Measurements from ENCODE around the gene PCSK4. TPM values are rescaled to one million over a fixed set of nuclear protein-coding genes. Genes with fewer than 3 reads are reported as not detected.
"Not testable (repeated sequence)": the region's sequence is repeated elsewhere in the genome, so short reads cannot be mapped to it uniquely, and the experiment has no call there.

PCSK4 gene
- polyA plus RNA-seq, 1 experiment, result 1.3 TPM

DNA sequence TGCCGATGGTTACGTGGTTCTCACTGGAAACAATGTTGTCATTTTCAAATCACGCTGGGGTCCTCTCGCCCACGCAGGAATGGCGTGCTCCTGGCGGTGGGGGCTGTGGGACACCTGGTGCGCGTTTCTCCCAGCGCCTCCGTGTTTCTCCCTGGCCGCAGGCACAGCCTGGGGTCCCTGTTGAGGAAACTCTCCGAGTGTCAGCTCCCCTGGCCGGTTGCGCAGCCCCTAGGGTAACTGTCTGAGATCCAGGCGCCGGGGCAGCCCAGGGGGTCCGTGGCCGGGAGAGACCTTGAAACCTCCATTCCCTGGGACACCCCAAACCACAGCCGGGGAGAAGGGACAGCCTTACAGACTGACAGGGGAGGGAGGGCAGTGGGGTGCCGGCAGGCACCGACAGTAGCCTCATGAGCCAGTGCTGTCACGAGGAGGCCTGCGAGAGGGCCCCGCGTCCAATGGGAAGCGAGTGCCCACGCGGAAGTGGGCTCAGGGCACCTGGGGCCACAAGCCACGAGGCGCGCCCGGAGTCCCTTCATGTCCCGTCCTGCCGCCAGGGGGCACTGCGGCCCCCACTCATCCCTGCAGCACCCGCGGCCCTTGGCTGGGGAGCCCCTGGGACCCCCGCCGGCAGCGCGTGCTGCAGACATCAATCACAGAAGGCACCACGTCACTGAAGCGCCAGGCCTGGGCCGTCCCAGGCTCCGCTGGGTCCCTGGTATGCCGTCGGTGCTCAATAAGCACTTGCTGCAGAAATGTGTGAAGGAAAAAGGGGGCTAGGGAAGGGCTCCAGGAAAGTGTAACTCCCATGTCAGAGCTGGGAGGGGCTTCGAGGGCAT lies 13.2 kb upstream of the PCSK4 start:
- Histone ChIP-seq H3K4me3 (ENCODE audit: low read depth, low read length) (peak overlapping the region; percentile 23), H3K36me3 (ENCODE audit: control insufficient read depth, insufficient read depth, low read length) (no peaks in the 10 kb centered on the region; the same call in 1 of the 2 replicates), H3K27me3 (ENCODE audit: control insufficient read depth, insufficient read depth, low read length) (0 out of 2 replicates have a peak, but pooled peaks cover 8% of the 10 kb centered on the region)
- TF ChIP-seq, protein P1, sequence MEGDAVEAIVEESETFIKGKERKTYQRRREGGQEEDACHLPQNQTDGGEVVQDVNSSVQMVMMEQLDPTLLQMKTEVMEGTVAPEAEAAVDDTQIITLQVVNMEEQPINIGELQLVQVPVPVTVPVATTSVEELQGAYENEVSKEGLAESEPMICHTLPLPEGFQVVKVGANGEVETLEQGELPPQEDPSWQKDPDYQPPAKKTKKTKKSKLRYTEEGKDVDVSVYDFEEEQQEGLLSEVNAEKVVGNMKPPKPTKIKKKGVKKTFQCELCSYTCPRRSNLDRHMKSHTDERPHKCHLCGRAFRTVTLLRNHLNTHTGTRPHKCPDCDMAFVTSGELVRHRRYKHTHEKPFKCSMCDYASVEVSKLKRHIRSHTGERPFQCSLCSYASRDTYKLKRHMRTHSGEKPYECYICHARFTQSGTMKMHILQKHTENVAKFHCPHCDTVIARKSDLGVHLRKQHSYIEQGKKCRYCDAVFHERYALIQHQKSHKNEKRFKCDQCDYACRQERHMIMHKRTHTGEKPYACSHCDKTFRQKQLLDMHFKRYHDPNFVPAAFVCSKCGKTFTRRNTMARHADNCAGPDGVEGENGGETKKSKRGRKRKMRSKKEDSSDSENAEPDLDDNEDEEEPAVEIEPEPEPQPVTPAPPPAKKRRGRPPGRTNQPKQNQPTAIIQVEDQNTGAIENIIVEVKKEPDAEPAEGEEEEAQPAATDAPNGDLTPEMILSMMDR (IDR thresholded peaks at IDR 0.05; ENCODE audit: insufficient read depth, low read depth, low read length), result peak; percentile 84
- DNase-seq (ENCODE audit: low read depth), result no peak
- CTCF ChIA-PET, result interaction anchor here (0.7 to 1.6 kb wide), 8 partner anchors 10 to 100 kb away, joined by 3 to 4 read pairs (median 4); no protein-coding TSS in a partner anchor
- POLR2A ChIA-PET, result no interaction called here

DNA sequence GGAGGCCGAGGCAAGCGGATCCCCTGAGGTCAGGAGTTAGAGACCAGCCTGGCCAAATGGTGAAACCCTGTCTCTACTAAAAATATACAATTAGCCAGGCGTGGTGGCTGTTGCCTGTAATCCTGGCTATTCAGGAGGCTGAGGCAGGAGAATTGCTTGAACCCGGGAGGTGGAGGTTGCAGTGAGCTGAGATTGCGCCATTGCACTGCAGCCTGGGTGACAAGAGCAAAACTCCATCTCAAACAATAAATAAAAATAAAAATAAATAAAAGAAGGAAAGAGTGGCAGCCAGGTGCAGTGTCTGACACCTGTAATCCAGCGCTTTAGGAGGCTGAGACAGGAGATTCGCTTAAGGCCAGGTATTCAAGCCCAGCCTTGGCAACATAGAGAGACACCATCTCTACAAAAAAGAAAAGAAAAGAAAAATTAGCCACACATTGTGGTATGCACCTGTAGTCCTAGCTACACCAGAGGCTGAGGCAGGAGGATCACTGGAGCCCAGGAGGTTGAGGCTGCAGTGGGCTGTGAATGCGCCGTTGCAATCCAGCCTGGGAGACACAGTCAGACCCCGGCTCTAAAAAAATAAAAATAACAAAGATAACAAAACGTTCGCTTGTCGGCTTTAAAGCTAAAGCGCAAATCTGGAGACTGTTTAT lies 12.4 kb upstream of the PCSK4 start:
- POLR2A ChIA-PET, result no interaction called here
- DNase-seq (ENCODE audit: low read depth), result no peak
- 0 out of 2 replicates have a peak, but pooled peaks cover 8% of the 10 kb centered on the region for H3K27me3 ChIP-seq (ENCODE audit: control insufficient read depth, insufficient read depth, low read length)
- CTCF ChIA-PET, result interaction anchor here (0.7 to 1.3 kb wide), 8 partner anchors 11 to 100 kb away, joined by 3 to 4 read pairs (median 4); no protein-coding TSS in a partner anchor
- H3K4me3 ChIP-seq (ENCODE audit: low read depth, low read length), result no peak overlapping the region; the same call in 1 of the 2 replicates
- no peaks in the 10 kb centered on the region; the same call in 1 of the 2 replicates for H3K36me3 ChIP-seq (ENCODE audit: control insufficient read depth, insufficient read depth, low read length)
- TF ChIP-seq, protein P1 (IDR thresholded peaks at IDR 0.05; ENCODE audit: insufficient read depth, low read depth, low read length), result no peak

DNA sequence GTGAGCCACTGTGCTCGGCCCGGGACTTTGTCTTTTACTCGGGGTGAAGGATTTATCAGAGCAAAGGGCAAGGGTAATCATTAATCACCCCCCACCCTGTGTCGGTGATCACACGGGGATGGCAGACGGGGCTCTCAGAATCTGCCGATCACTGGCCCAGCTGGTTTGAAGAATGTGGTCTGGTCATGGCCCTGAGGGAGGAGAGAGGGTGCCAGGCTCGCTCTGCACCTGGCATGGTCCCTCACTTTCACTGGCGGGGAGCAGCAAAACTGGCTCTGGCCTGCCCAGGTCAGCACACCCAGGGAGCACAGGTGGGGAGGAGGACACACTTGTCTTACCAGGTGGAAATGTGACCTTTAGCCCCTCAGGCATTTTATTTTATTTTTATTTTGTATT lies 11.0 kb upstream of the PCSK4 start:
- no peak for DNase-seq (ENCODE audit: low read depth)
- H3K27me3 ChIP-seq (ENCODE audit: control insufficient read depth, insufficient read depth, low read length), result peaks cover 10% of the 10 kb centered on the region
- POLR2A ChIA-PET, result no interaction called here
- TF ChIP-seq, protein P1 (IDR thresholded peaks at IDR 0.05; ENCODE audit: insufficient read depth, low read depth, low read length), result no peak
- no peak overlapping the region for H3K4me3 ChIP-seq (ENCODE audit: low read depth, low read length)
- no peaks in the 10 kb centered on the region for H3K36me3 ChIP-seq (ENCODE audit: control insufficient read depth, insufficient read depth, low read length)
- CTCF ChIA-PET, result no interaction called here

DNA sequence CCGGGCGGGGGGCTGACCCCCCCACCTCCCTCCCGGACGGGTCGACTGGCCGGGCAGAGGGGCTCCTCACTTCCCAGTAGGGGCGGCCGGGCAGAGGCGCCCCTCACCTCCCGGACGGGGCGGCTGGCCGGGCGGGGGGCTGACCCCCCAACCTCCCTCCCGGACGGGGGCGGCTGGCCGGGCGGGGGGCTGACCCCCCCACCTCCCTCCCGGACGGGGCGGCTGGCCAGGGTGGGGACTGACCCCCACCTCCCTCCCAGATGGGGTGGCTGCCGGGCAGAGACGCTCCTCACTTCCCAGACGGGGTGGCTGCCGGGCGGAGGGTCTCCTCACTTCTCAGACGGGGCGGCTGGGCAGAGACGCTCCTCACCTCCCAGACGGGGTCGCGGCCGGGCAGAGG lies 9.1 kb upstream of the PCSK4 start:
- DNase-seq (ENCODE audit: low read depth); H3K36me3 ChIP-seq (ENCODE audit: control insufficient read depth, insufficient read depth, low read length); POLR2A ChIA-PET; H3K4me3 ChIP-seq (ENCODE audit: low read depth, low read length); CTCF ChIA-PET: not testable (repeated sequence)
- peaks cover 10% of the 10 kb centered on the region for H3K27me3 ChIP-seq (ENCODE audit: control insufficient read depth, insufficient read depth, low read length)

DNA sequence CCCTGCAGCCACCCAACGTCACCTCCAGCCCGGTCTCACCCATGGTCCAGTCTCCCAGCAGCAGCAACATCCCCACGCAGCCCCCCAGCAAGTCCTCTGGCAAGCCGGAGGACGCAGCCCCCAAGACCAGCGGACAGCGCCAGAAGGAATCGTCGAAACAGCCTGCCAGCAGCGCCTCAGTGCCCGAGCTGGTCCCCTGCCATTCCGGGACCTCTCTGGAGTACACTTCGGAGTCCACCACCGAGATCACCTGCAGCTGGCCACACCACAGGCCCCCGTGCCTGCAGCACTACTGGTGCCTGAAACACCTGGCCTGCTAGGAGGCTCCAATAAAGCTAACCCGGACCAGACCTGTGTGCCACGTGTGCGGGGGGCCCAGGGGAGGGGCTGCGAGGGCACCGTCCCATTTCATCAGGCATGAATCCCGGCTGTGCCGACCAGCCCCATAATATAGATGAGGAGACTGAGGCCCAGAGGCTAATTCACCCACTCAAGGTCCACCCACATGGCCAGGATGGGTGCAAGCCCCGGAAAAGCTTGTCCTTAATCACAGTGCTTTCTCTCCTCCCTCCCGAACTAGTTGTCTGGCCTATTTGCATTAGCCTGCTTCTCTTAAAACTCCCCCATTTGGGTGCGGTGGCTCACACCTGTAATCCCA lies 7.6 kb upstream of the PCSK4 start:
- peaks cover 2% of the 10 kb centered on the region for H3K27me3 ChIP-seq (ENCODE audit: control insufficient read depth, insufficient read depth, low read length)
- no peaks in the 10 kb centered on the region for H3K36me3 ChIP-seq (ENCODE audit: control insufficient read depth, insufficient read depth, low read length)
- ChIA-PET CTCF (no interaction called here), POLR2A (no interaction called here)
- DNase-seq (ENCODE audit: low read depth), result no peak
- no peak overlapping the region for H3K4me3 ChIP-seq (ENCODE audit: low read depth, low read length)
- TF ChIP-seq, protein P1 (IDR thresholded peaks at IDR 0.05; ENCODE audit: insufficient read depth, low read depth, low read length), result no peak

Measured in BJ (cell line).